ENCODE measurements around the gene MRGPRD.

- TF ChIP-seq CTCF (IDR thresholded peaks at IDR 0.05; ENCODE audit: insufficient read depth, low read length) = no peak
- no peak for TF ChIP-seq POLR2AphosphoS5 (IDR thresholded peaks at IDR 0.05; ENCODE audit: low read depth)
- TF ChIP-seq SPI1 (IDR thresholded peaks at IDR 0.05; ENCODE audit: borderline replicate concordance, low read depth) = no peak
- no peak for TF ChIP-seq REST (IDR thresholded peaks at IDR 0.05; ENCODE audit: insufficient replicate concordance, low read depth)
These were observed 39.3 kb downstream of the MRGPRD start for GRCh38 chr11:68941324-68942094.

Data from HL-60 (cell line).